K562 (cell line): ENCODE data around the gene AGPAT4. TPM values are rescaled to one million over a fixed set of nuclear protein-coding genes. Genes with fewer than 3 reads are reported as not detected.
A peak's percentile ranks its signal among the peaks of the same experiment; 100 is the strongest.

ENCODE experiments used
- ATAC-seq: fragments of 200-7000 bp; cut with Tn5 transposase; 3 replicates; pipeline ENCODE4 v1.9.1; 2020; ENCODE audit warnings: moderate library complexity
- BruUV-seq: library from RNA; stranded (reverse); fragments of 400-500 nt; replicated peaks from 2 replicates; lab custom pipeline; 2021; lab: Mats Ljungman, UMichigan
- CTCF ChIA-PET: fragments of 300-600 bp; formaldehyde crosslinking; extraction: SDS; loops from one replicate; lab custom pipeline; 2021; ENCODE audit warnings: low intra/inter-chr PET ratio; lab: Yijun Ruan, JAX
- POLR2A ChIA-PET: fragments of 300-600, 350-650 bp; sonication (Branson Sonifier 250); formaldehyde crosslinking; extraction: SDS; loops from one replicate; lab custom pipeline; 2021; ENCODE audit warnings: antibody characterized with exemption, inconsistent platforms; lab: Yijun Ruan, JAX
- DNase-seq, 4 experiments: peaks; one replicate each; pipeline versions ENCODE4 v3.0.0 to v3.0.0-alpha.2; 2011 to 2018; ENCODE audit warnings: low spot score in 3 of 4, mixed read lengths in 3 of 4; ENCODE audit errors: extremely low read depth in 1 of 4
- FAIRE-seq: peaks from 2 replicates; lab custom pipeline; 2011; peaks lifted over from hg19 to GRCh38; lab: Jason Lieb, UNC
- H2AFZ ChIP-seq: 2 replicates; pipeline ENCODE4 v1.6.0; 2011; ENCODE audit warnings: low read depth, low read length, control low read depth, inconsistent platforms
- H3K27ac ChIP-seq: fragments of 200-600 bp; 3 replicates; pipeline ENCODE4 v1.8.0; 2011; ENCODE audit warnings: low read depth, mild to moderate bottlenecking, control low read depth, inconsistent platforms, low read length, moderate library complexity, mixed read lengths; ENCODE audit errors: extremely low read depth
- H3K27me3 ChIP-seq, 2 experiments: fragments of 300-600 bp in 1 of 2; 2 replicates in 1 of 2; 3 replicates in 1 of 2; pipeline versions ENCODE4 v1.6.0 to v1.8.0; 2011; ENCODE audit warnings: inconsistent platforms in 2 of 2, low read length in 2 of 2, mild to moderate bottlenecking in 1 of 2, mixed read lengths in 1 of 2, moderate library complexity in 1 of 2; ENCODE audit not compliant: control insufficient read depth in 2 of 2, insufficient read depth in 2 of 2
- H3K36me3 ChIP-seq: fragments of 300-600 bp; 3 replicates; pipeline ENCODE4 v1.8.0; 2011; ENCODE audit warnings: mild to moderate bottlenecking, low read length, inconsistent platforms; ENCODE audit not compliant: control insufficient read depth, insufficient read depth
- H3K4me1 ChIP-seq, 2 experiments: fragments of 200-600 bp in 1 of 2; replicated peaks in 1 of 2; 2 replicates in 1 of 2; 3 replicates in 1 of 2; pipeline versions ENCODE4 v1.5.1 to v1.8.0; 2011; ENCODE audit warnings: inconsistent platforms in 2 of 2, low read length in 2 of 2, mild to moderate bottlenecking in 1 of 2, mixed read lengths in 1 of 2, moderate library complexity in 1 of 2; ENCODE audit not compliant: control insufficient read depth in 2 of 2, insufficient read depth in 2 of 2
- H3K4me2 ChIP-seq: 2 replicates; pipeline ENCODE4 v1.6.1; 2011; ENCODE audit warnings: low read length, control low read depth, inconsistent platforms, mixed read lengths; ENCODE audit not compliant: insufficient read depth
- H3K4me3 ChIP-seq: fragments of 200-600 bp; sonication (generic), shearing (Covaris generic); 2 replicates; pipeline ENCODE4 v1.5.1; 2016; ENCODE audit warnings: control low read depth, inconsistent platforms
- H3K79me2 ChIP-seq: fragments of 200-600 bp; 3 replicates; pipeline ENCODE4 v1.8.0; 2011; ENCODE audit warnings: low read length, inconsistent platforms; ENCODE audit not compliant: control insufficient read depth, insufficient read depth
- H3K9ac ChIP-seq, 2 experiments: 2 replicates each; pipeline versions ENCODE4 v1.6.0 to v1.6.1; 2011; ENCODE audit warnings: low read depth in 2 of 2, low read length in 2 of 2, control low read depth in 1 of 2, inconsistent platforms in 1 of 2, mild to moderate bottlenecking in 1 of 2, mixed read lengths in 1 of 2; ENCODE audit not compliant: insufficient read depth in 1 of 2
- H3K9me1 ChIP-seq: one replicate; pipeline ENCODE4 v1.6.0; 2011; ENCODE audit warnings: inconsistent platforms, mild to moderate bottlenecking, low read length, moderate library complexity; ENCODE audit not compliant: control insufficient read depth, insufficient read depth
- H3K9me3 ChIP-seq: replicated peaks from 2 replicates; pipeline ENCODE4 v1.5.1; 2011; ENCODE audit warnings: low read depth, low read length, inconsistent platforms; ENCODE audit not compliant: control insufficient read depth, insufficient read depth
- H4K20me1 ChIP-seq: replicated peaks from 2 replicates; pipeline ENCODE4 v1.6.1; 2011; ENCODE audit warnings: low read length, inconsistent platforms, mixed read lengths; ENCODE audit not compliant: control insufficient read depth, insufficient read depth
- ATF3 ChIP-seq, 2 experiments: fragments of 450-650 bp in 1 of 2; sonication (generic) in 1 of 2; formaldehyde crosslinking in 1 of 2; IDR thresholded peaks in 1 of 2; conservative IDR thresholded peaks in 1 of 2; 2 replicates each; pipeline versions ENCODE4 v1.6.1 to v1.8.1; 2016 to 2023; ENCODE audit warnings: mild to moderate bottlenecking in 2 of 2, moderate library complexity in 2 of 2, inconsistent platforms in 1 of 2, missing genetic modification reagents in 1 of 2
- CBX5 ChIP-seq: IDR thresholded peaks from 2 replicates; pipeline ENCODE4 v1.6.1; 2014; ENCODE audit warnings: low read depth, borderline replicate concordance
- CEBPB ChIP-seq: fragments of 450-650 bp; IDR thresholded peaks from 2 replicates; pipeline ENCODE4 v1.6.1; 2016; ENCODE audit warnings: missing genetic modification characterization, missing compliant biosample characterization
- KDM4B ChIP-seq, 2 experiments: fragments of 450-650 bp in 1 of 2; sonication (generic) in 1 of 2; IDR thresholded peaks; 2 replicates each; pipeline ENCODE4 v1.6.1; 2016 to 2017; ENCODE audit warnings: borderline replicate concordance in 2 of 2, antibody characterized with exemption in 1 of 2, low read depth in 1 of 2, mild to moderate bottlenecking in 1 of 2
- NBN ChIP-seq: fragments of 450-650 bp; IDR thresholded peaks from 2 replicates; pipeline ENCODE4 v1.6.1; 2016; ENCODE audit warnings: low read depth, mild to moderate bottlenecking
- NFYB ChIP-seq: IDR thresholded peaks from 2 replicates; pipeline ENCODE4 v1.6.1; 2011; ENCODE audit warnings: mild to moderate bottlenecking, moderate library complexity; ENCODE audit not compliant: insufficient read length; ENCODE audit errors: extremely low read depth
- PRPF4 ChIP-seq: fragments of 200-400 bp; formaldehyde crosslinking; IDR thresholded peaks from one replicate; pipeline ENCODE4 v1.6.1; 2017; ENCODE audit warnings: low read length, low read depth, mild to moderate bottlenecking; ENCODE audit not compliant: insufficient read depth, poor library complexity, severe bottlenecking
- RCOR1 ChIP-seq, 2 experiments: IDR thresholded peaks; 2 replicates each; pipeline ENCODE4 v1.6.1; 2012; ENCODE audit warnings: low read depth in 2 of 2, low read length in 2 of 2, borderline replicate concordance in 1 of 2, improper control_type of control experiment in 1 of 2
- REST ChIP-seq, 2 experiments: fragments of 450-650 bp; formaldehyde crosslinking in 1 of 2; IDR thresholded peaks; 2 replicates each; pipeline versions ENCODE4 v1.4.0 to v1.6.1; 2014 to 2020; ENCODE audit warnings: mild to moderate bottlenecking in 2 of 2, borderline replicate concordance in 1 of 2, low read depth in 1 of 2
- SIN3A ChIP-seq, 2 experiments: fragments of 150-350 bp in 1 of 2; IDR thresholded peaks; 2 replicates each; pipeline ENCODE4 v1.6.1; 2011 to 2016; ENCODE audit warnings: borderline replicate concordance in 2 of 2, low read depth in 2 of 2, low read length in 2 of 2, mild to moderate bottlenecking in 2 of 2, moderate library complexity in 2 of 2; ENCODE audit not compliant: control insufficient read depth in 1 of 2
- WGBS: fragments of 100-300 bp; shearing (Covaris generic); methylation state at CpG from one replicate; pipeline ENCODE4 v1.1.6; 2016; ENCODE audit warnings: low coverage, mixed read lengths; ENCODE audit not compliant: insufficient coverage; ENCODE audit errors: missing lambda C conversion rate; 5-methylcytosine and 5-hydroxymethylcytosine counted together
- in situ Hi-C: fragments of 300-500 bp; cut with MboI; formaldehyde crosslinking; loops from 4 replicates; pipeline ENCODE4 v1.15.0; 2018; ENCODE audit warnings: inconsistent platforms, mixed read lengths
- intact Hi-C: fragments of 100-400 bp; cut with micrococcal nuclease; formaldehyde crosslinking; loops from 2 replicates; pipeline ENCODE4 v1.14.2; 2022
- polyA plus RNA-seq, 8 experiments: library from polyadenylated mRNA; depleted of rRNA in 4 of 8; stranded (reverse) in 5 of 8; unstranded in 3 of 8; fragments of >200 nt; fragmentation: Nextera tagmentation in 2 of 8; fragmentation: Illumina TruSeq in 1 of 8; extraction: Ambion mirVana in 2 of 8; extraction: Trizol in 1 of 8; gene quantifications; 2 replicates each; pipeline versions ENCODE4 v1.2.1 to v1.2.3, GENCODE V29; 2011 to 2014; ENCODE audit warnings: inconsistent platforms in 1 of 8, missing spikeins in 1 of 8
- total RNA-seq, 7 experiments: library from RNA; depleted of rRNA in 6 of 7; stranded (reverse); fragments of >200 nt in 6 of 7; fragmentation: Illumina TruSeq in 2 of 7; extraction: Trizol in 2 of 7; gene quantifications; 2 replicates each; pipeline versions ENCODE4 v1.2.1 to v1.2.3, GENCODE V29; 2011 to 2021; ENCODE audit warnings: low replicate concordance in 1 of 7

Gene AGPAT4
- total and polyA plus RNA-seq, 9 of the 15 experiments (the other 6 are each of a cell fraction or from before 2014, with no cell fraction given): 2.2 to 15.0 (median 5.7) TPM

GRCh38 chr6:161088676-161089328, 185.1 kb downstream of the AGPAT4 start:
- intact Hi-C loops: no loop called here
- H3K79me2 ChIP-seq: no peaks in the 10 kb centered on the region
- ChIA-PET POLR2A (interaction anchor here (0.7 kb wide), 2 partner anchors 8 to 46 kb away, joined by 3 to 4 read pairs; no protein-coding TSS in a partner anchor), CTCF (no interaction called here)
- H3K9me3 ChIP-seq: no peaks in the 10 kb centered on the region
- no TSS peak for BruUV-seq
- H3K27me3 ChIP-seq: no peaks in the 10 kb centered on the region
- in situ Hi-C loops: no loop called here
- H3K9me1 ChIP-seq: no peaks in the 10 kb centered on the region
- peak; percentile 49; the same call in 2 of the 3 replicates for ATAC-seq
- H3K27ac ChIP-seq: no peak overlapping the region
- WGBS: 73% methylated on average over 2 of the region's 2 CpGs
- FAIRE-seq: no peak
- H4K20me1 ChIP-seq: no peaks in the 10 kb centered on the region
- H3K36me3 ChIP-seq: peaks cover 97% of the 10 kb centered on the region
- no peak overlapping the region for H3K4me3 ChIP-seq
- DNase-seq: no peak
- no peak overlapping the region for H2AFZ ChIP-seq
- no peaks in the 10 kb centered on the region for H3K4me1 ChIP-seq
- H3K4me2 ChIP-seq: no peak overlapping the region
- H3K9ac ChIP-seq: no peak overlapping the region
- TF ChIP-seq ATF3 (IDR thresholded peaks at IDR 0.05) (0 out of 2 replicates have a peak, but pooled peaks have one; percentile 28), ATF3 (CRISPR knock-in tag; conservative IDR thresholded peaks at IDR 0.05) (no peak), KDM4B (IDR thresholded peaks at IDR 0.05; ENCODE audit: borderline replicate concordance in 2 of 2, low read depth in 1 of 2) (no peak), RCOR1 (IDR thresholded peaks at IDR 0.05; ENCODE audit: borderline replicate concordance in 1 of 2, low read depth in 2 of 2, low read length in 2 of 2) (no peak), NFYB (no peak), PRPF4 (no peak), SIN3A (IDR thresholded peaks at IDR 0.05; ENCODE audit: borderline replicate concordance in 2 of 2, control insufficient read depth in 1 of 2, low read depth in 2 of 2, low read length in 2 of 2) (peak in 1 of 2 experiments; percentile 90; a peak in 1 of 4 replicates), CEBPB (tag) (peak; percentile 56), REST (IDR thresholded peaks at IDR 0.05; ENCODE audit: borderline replicate concordance) (peak; percentile 94), REST (CRISPR knock-in tag; IDR thresholded peaks at IDR 0.05; ENCODE audit: low read depth) (peak; percentile 71), CBX5 (no peak), NBN (no peak)
